ENCODE data around the gene STARD6.

- TF ChIP-seq POLR2A (IDR thresholded peaks at IDR 0.05; ENCODE audit: low read depth, low read length) (no peak), ZBTB40 (IDR thresholded peaks at IDR 0.05; ENCODE audit: borderline replicate concordance) (no peak), USF2 (IDR thresholded peaks at IDR 0.05; ENCODE audit: borderline replicate concordance, low read depth, low read length) (no peak), FOS (IDR thresholded peaks at IDR 0.05; ENCODE audit: borderline replicate concordance, extremely low read depth, insufficient read length) (no peak), RFX5 (IDR thresholded peaks at IDR 0.05; ENCODE audit: low read depth, low read length) (no peak), CREB1 (IDR thresholded peaks at IDR 0.05; ENCODE audit: low read depth) (no peak), YY1 (IDR thresholded peaks at IDR 0.05; ENCODE audit: low read depth, low read length) (no peak), ZNF592 (IDR thresholded peaks at IDR 0.05) (no peak)
Measured at GRCh38 chr18:54279477-54280219, 78.0 kb downstream of the STARD6 start.

Data from GM12878 (cell line).